Upper lobe of left lung (tissue), 6 donors: ENCODE data around the gene NCF2. TPM values are rescaled to one million over a fixed set of nuclear protein-coding genes. Genes with fewer than 3 reads are reported as not detected.
A peak's percentile ranks its signal among the peaks of the same experiment; 100 is the strongest.

ENCODE experiments used
- ATAC-seq, 2 donors: fragments of 200-7000 bp; cut with Tn5 transposase; one replicate each; pipeline ENCODE4 v1.9.1; 2022; ENCODE audit warnings: mild to moderate bottlenecking in 2 of 2, moderate library complexity in 2 of 2; ENCODE audit not compliant: low FRiP score in 2 of 2
- DNase-seq, 2 donors: peaks; one replicate each; pipeline ENCODE4 v3.0.0-alpha.2; 2019 to 2020
- H3K27ac ChIP-seq, 4 donors: fragments of 200-600 bp; sonication (generic); one replicate each; pipeline ENCODE4 v1.5.1; 2016 to 2019
- H3K27me3 ChIP-seq, 4 donors: fragments of 200-600 bp; sonication (generic); one replicate each; pipeline ENCODE4 v1.5.1; 2017 to 2019
- H3K36me3 ChIP-seq, 4 donors: fragments of 200-600 bp; sonication (generic); one replicate each; pipeline ENCODE4 v1.5.1; 2016 to 2019
- H3K4me1 ChIP-seq, 4 donors: fragments of 200-600 bp; sonication (generic); one replicate each; pipeline ENCODE4 v1.5.1; 2018 to 2019
- H3K4me3 ChIP-seq, 4 donors: fragments of 200-600 bp; sonication (generic); one replicate each; pipeline ENCODE4 v1.5.1; 2017 to 2019; ENCODE audit warnings: mild to moderate bottlenecking in 2 of 4, moderate library complexity in 1 of 4
- H3K9me3 ChIP-seq, 4 donors: fragments of 200-600 bp; sonication (generic); one replicate each; pipeline ENCODE4 v1.5.1; 2018 to 2019
- EP300 ChIP-seq, 4 donors: sonication (generic); formaldehyde crosslinking; IDR thresholded peaks; one replicate each; pipeline ENCODE4 v1.5.1; 2017; ENCODE audit warnings: antibody characterized with exemption in 4 of 4, control low read depth in 2 of 4
- POLR2A ChIP-seq, 4 donors: fragments of 450-650 bp; IDR thresholded peaks; one replicate each; pipeline ENCODE4 v1.5.1; 2016 to 2017; ENCODE audit warnings: antibody characterized with exemption in 4 of 4, mild to moderate bottlenecking in 2 of 4
- POLR2AphosphoS5 ChIP-seq, 2 donors: sonication (generic); formaldehyde crosslinking; IDR thresholded peaks; one replicate each; pipeline ENCODE4 v1.5.1; 2017; ENCODE audit warnings: antibody characterized with exemption in 2 of 2
- WGBS, 2 donors: methylation state at CpG; one replicate each; pipeline ENCODE4 v1.1.5; 2017 to 2018; 5-methylcytosine and 5-hydroxymethylcytosine counted together
- total RNA-seq, 6 donors: library from RNA; depleted of rRNA in 4 of 6; stranded (reverse); fragments of >200 nt in 4 of 6; gene quantifications; one replicate each; pipeline versions ENCODE4 v1.1.0 to v1.2.1, GENCODE V29; 2016 to 2021
- TF ChIP-seq, protein P1 (sequence below), 6 experiments: fragments of 450-650 bp in 4 of 6; fragments of 200-600 bp in 2 of 6; sonication (generic) in 2 of 6; IDR thresholded peaks; one replicate each; pipeline ENCODE4 v1.5.1; 2016 to 2019; ENCODE audit warnings: antibody characterized with exemption in 6 of 6
- donor health status: DM: no; HTN: no; CAD: no; lungs with moderate emphysema.
- donor health status: DM: no; HTN: yes; CAD: no; lungs with severe emphysema.

The NCF2 gene
- total RNA-seq, 6 donors from 2014 or later = 68.5 to 202 (median 143) TPM

GRCh38 chr1:183597656-183598347 is 7.5 kb upstream of the NCF2 start:
- DNase-seq (no peak), ATAC-seq (no peak)
- Histone ChIP-seq H3K4me1 (peaks cover 0 to 4% (median 1%) of the 10 kb centered on the region in 4 donors), H3K9me3 (no peaks in the 10 kb centered on the region), H3K27ac (peak overlapping the region in 1 of 4 donors; percentile 25), H3K36me3 (no peaks in the 10 kb centered on the region), H3K27me3 (no peaks in the 10 kb centered on the region), H3K4me3 (no peak overlapping the region)
- WGBS, 2 donors = 77 to 83% methylated on average over 5 of the region's 5 CpGs
- TF ChIP-seq POLR2A (IDR thresholded peaks at IDR 0.05) (no peak), POLR2AphosphoS5 (IDR thresholded peaks at IDR 0.05) (no peak)

DNA sequence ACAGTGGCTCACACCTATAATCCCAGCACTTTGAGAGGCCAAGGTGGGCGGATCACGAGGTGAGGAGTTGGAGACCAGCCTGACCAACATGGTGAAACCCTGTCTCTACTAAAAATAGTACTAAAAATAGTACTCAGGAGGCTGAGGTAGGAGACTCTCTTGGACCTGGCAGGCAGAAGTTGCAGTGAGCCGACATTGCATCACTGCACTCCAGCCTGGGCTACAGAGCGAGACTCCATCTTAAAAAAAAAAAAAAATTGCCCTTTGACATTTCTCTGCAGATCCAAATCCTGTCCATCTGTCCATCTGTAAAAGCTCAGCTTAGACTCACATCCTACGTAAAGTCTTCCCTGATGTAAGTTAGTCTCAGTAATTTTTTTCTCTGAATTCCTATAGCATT is 6.2 kb upstream of the NCF2 start:
- Histone ChIP-seq H3K4me1 (peaks cover 0 to 4% (median 1%) of the 10 kb centered on the region in 4 donors), H3K27me3 (no peaks in the 10 kb centered on the region), H3K4me3 (no peak overlapping the region), H3K9me3 (no peaks in the 10 kb centered on the region), H3K36me3 (no peaks in the 10 kb centered on the region), H3K27ac (no peak overlapping the region)
- 70 to 77% methylated on average over 5 of the region's 5 CpGs for WGBS, 2 donors
- TF ChIP-seq POLR2AphosphoS5 (IDR thresholded peaks at IDR 0.05) (no peak), EP300 (IDR thresholded peaks at IDR 0.05) (no peak), POLR2A (IDR thresholded peaks at IDR 0.05) (no peak)
- TF ChIP-seq, protein P1, sequence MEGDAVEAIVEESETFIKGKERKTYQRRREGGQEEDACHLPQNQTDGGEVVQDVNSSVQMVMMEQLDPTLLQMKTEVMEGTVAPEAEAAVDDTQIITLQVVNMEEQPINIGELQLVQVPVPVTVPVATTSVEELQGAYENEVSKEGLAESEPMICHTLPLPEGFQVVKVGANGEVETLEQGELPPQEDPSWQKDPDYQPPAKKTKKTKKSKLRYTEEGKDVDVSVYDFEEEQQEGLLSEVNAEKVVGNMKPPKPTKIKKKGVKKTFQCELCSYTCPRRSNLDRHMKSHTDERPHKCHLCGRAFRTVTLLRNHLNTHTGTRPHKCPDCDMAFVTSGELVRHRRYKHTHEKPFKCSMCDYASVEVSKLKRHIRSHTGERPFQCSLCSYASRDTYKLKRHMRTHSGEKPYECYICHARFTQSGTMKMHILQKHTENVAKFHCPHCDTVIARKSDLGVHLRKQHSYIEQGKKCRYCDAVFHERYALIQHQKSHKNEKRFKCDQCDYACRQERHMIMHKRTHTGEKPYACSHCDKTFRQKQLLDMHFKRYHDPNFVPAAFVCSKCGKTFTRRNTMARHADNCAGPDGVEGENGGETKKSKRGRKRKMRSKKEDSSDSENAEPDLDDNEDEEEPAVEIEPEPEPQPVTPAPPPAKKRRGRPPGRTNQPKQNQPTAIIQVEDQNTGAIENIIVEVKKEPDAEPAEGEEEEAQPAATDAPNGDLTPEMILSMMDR (IDR thresholded peaks at IDR 0.05) = no peak
- peak in 1 of 2 donors; percentile 48 for DNase-seq
- no peak for ATAC-seq

DNA sequence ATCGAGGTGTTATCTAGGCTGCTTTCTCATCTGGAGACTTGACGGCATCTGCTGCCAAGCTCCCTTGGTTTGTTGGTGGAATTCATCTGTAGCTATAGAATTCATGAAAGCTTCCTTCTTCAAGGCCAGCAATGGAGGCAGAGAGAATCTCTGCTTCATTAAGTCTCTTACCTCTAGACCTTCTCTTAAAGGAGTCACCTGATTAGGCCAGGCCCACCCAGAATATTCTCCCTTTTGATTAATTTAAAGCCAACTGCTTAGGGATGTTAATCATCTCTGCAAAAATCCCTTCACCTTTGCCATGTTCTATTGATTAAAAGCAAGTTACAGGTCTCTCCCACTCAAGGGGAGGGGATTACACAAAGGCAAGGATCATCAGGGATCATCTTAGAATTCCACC is 5.3 kb upstream of the NCF2 start:
- H3K27me3 ChIP-seq = no peaks in the 10 kb centered on the region
- no peak for TF ChIP-seq POLR2A (IDR thresholded peaks at IDR 0.05)
- TF ChIP-seq, protein P1 (IDR thresholded peaks at IDR 0.05) = no peak
- no peak for TF ChIP-seq EP300 (IDR thresholded peaks at IDR 0.05)
- no peak for TF ChIP-seq POLR2AphosphoS5 (IDR thresholded peaks at IDR 0.05)
- no peak overlapping the region for H3K4me3 ChIP-seq
- H3K9me3 ChIP-seq = no peaks in the 10 kb centered on the region
- H3K4me1 ChIP-seq = peaks cover 0 to 6% (median 3%) of the 10 kb centered on the region in 4 donors
- ATAC-seq (no peak), DNase-seq (no peak)
- no peak overlapping the region for H3K27ac ChIP-seq
- 88 to 91% methylated on average over 2 of the region's 2 CpGs for WGBS, 2 donors
- no peaks in the 10 kb centered on the region for H3K36me3 ChIP-seq

DNA sequence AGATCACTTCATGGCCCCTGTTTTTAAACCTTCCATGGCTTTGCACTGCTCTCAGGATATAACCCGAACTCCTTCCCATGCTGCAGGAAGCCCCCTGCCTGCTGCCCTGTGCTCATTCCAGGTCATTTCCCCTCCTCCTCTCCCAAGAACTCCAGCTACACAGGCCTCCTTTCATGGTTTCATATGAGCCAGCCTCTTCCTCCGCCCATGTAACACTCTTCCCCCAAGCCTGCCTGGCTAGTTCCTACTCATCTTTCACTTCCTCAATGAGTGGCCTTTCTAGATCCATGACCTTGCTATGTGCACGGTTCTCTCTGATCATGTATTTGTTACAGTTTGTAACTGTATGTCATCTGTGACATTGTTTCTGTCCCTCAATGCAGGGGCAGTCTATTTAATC is 3.1 kb upstream of the NCF2 start:
- DNase-seq (peak in 1 of 2 donors; percentile 70), ATAC-seq (peak; percentile 38 to 66)
- no peak for TF ChIP-seq EP300 (IDR thresholded peaks at IDR 0.05)
- TF ChIP-seq POLR2A (IDR thresholded peaks at IDR 0.05) = no peak
- TF ChIP-seq POLR2AphosphoS5 (IDR thresholded peaks at IDR 0.05) = no peak
- TF ChIP-seq, protein P1 (IDR thresholded peaks at IDR 0.05) = no peak
- no peaks in the 10 kb centered on the region for H3K36me3 ChIP-seq
- peak overlapping the region in 3 of 4 donors; percentile 22 to 72 (median 41) for H3K27ac ChIP-seq
- no peaks in the 10 kb centered on the region for H3K27me3 ChIP-seq
- H3K4me1 ChIP-seq = peaks cover 0 to 10% (median 6%) of the 10 kb centered on the region in 4 donors
- H3K9me3 ChIP-seq = no peaks in the 10 kb centered on the region
- H3K4me3 ChIP-seq = no peak overlapping the region
- WGBS, 2 donors = 39 to 71% methylated on average over 3 of the region's 3 CpGs

DNA sequence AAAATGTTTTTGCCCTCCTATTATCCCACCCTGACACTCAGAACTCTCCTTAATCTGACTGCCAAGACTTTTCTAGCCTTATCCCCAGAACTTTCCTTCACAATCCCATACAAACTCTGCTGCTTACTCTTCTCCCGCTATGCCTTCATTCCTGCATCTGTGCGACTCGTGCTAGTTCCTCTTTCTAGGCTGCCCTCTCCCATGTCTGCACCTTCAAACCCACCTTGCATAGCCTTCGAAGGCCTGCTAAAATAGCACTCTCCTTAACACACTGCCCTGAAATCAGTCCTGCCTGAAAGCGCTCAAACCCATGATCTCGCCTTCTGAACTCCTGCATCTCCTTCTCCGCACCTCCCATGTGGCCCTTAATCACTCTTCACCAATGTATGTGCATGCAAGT is 2.5 kb upstream of the NCF2 start:
- 84 to 91% methylated on average over 7 of the region's 7 CpGs for WGBS, 2 donors
- ATAC-seq = no peak
- TF ChIP-seq, protein P1 (IDR thresholded peaks at IDR 0.05) = no peak
- TF ChIP-seq POLR2A (IDR thresholded peaks at IDR 0.05) = no peak
- no peak for TF ChIP-seq EP300 (IDR thresholded peaks at IDR 0.05)
- TF ChIP-seq POLR2AphosphoS5 (IDR thresholded peaks at IDR 0.05) = no peak

More for the DNA sequence above, 2.5 kb upstream of the NCF2 start:
- H3K9me3 ChIP-seq = no peaks in the 10 kb centered on the region
- peaks cover 0 to 10% (median 6%) of the 10 kb centered on the region in 4 donors for H3K4me1 ChIP-seq
- no peaks in the 10 kb centered on the region for H3K27me3 ChIP-seq
- H3K4me3 ChIP-seq = no peak overlapping the region
- peak overlapping the region in 3 of 4 donors; percentile 22 to 72 (median 41) for H3K27ac ChIP-seq
- H3K36me3 ChIP-seq = no peaks in the 10 kb centered on the region
- DNase-seq = no peak
